ENCODE data around the gene CCDC74A. TPM values are rescaled to one million over a fixed set of nuclear protein-coding genes. Genes with fewer than 3 reads are reported as not detected.
A peak's percentile ranks its signal among the peaks of the same experiment; 100 is the strongest.
"Not testable (repeated sequence)": the region's sequence is repeated elsewhere in the genome, so short reads cannot be mapped to it uniquely, and the experiment has no call there.

Gene CCDC74A
- total and polyA plus RNA-seq, 12 donors = 0.32 to 1.9 (median 1.1) TPM

DNA sequence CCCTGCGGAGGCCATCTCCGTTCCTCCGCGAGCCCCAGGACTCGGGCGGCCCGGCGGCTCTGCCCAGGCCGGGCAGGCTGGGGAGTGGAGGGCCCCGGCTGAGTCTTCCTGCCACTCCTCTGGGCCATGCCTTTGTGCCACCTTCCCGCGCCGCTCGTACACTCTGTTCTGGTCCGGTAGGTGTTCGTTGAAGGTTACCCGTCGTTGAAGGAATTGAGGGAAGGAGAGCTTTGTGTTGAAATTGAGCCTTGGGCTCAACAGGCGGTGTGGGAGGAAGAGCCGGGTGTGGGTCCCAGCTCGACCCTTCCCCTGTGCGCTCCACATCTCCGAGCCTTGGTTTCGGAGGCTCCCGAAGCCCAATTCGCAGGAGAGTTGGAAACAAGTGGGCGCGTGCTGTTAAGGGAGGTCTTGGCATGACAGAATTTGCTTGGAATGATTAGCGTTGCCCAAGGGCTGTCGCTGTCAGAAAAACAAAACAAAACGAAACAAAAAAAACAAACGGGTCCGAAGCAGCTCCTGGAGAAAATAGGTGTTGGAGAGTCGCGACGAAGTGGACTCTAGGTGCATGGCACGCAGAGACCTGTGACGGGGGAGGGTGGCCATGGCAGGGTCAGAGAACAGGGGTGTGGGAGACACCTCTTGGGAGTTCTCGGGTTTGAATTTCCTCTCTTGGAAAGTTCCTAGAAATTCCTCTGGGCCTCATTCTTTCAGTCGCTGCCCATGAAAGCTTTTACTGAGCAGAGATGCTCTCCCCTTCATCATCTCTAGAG lies 34.3 kb upstream of the CCDC74A start:
- H3K4me1 ChIP-seq = peaks cover 3 to 62% (median 40%) of the 10 kb centered on the region in 9 donors
- 0 to 1% methylated on average over 40 of the region's 40 CpGs for WGBS, 2 donors
- peak overlapping the region; percentile 76 to 99 (median 90) for H3K4me3 ChIP-seq
- H3K27me3 ChIP-seq = no peaks in the 10 kb centered on the region
- peaks cover 0 to 17% (median 0%) of the 10 kb centered on the region in 9 donors for H3K36me3 ChIP-seq
- DNase-seq = no peak
- peak in 4 of 8 donors; percentile 7 to 32 (median 14) for ATAC-seq
- H3K9me3 ChIP-seq = no peaks in the 10 kb centered on the region
- H3K27ac ChIP-seq = peak overlapping the region; percentile 83 to 94 (median 90)
- TF ChIP-seq, protein P1, sequence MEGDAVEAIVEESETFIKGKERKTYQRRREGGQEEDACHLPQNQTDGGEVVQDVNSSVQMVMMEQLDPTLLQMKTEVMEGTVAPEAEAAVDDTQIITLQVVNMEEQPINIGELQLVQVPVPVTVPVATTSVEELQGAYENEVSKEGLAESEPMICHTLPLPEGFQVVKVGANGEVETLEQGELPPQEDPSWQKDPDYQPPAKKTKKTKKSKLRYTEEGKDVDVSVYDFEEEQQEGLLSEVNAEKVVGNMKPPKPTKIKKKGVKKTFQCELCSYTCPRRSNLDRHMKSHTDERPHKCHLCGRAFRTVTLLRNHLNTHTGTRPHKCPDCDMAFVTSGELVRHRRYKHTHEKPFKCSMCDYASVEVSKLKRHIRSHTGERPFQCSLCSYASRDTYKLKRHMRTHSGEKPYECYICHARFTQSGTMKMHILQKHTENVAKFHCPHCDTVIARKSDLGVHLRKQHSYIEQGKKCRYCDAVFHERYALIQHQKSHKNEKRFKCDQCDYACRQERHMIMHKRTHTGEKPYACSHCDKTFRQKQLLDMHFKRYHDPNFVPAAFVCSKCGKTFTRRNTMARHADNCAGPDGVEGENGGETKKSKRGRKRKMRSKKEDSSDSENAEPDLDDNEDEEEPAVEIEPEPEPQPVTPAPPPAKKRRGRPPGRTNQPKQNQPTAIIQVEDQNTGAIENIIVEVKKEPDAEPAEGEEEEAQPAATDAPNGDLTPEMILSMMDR (IDR thresholded peaks at IDR 0.05) = no peak
- intact Hi-C loops (cut with DNase I) = loop anchor here in 2 of 10 donors (10.0 kb wide), 2 partner anchors 79 to 181 kb away; no protein-coding TSS in a partner anchor

DNA sequence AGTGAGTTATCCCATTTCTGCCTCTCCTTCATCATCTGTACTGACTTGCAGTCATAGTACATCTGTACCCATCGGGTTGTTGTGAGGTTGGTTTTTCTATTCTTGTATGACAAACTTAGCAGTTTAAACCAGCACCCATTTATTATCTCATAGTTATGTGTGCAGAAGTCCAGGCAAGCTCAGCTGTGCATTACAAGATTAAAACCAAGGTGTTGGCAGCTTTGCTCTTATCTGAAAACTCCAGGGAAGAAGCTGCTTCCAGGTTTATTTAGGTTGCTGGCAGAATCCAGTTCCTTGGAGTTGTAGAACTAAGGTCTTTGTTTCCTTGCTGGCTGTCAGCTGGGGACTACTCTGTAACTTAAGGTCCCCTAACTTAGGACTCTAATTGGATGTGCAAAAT lies 32.2 kb upstream of the CCDC74A start:
- Histone ChIP-seq H3K36me3 (peaks cover 0 to 37% (median 6%) of the 10 kb centered on the region in 9 donors), H3K4me1 (peaks cover 3 to 61% (median 35%) of the 10 kb centered on the region in 9 donors)
- intact Hi-C loops (cut with DNase I) = loop anchor here in 2 of 10 donors (10.0 kb wide), 2 partner anchors 81 to 179 kb away; no protein-coding TSS in a partner anchor
- not testable (repeated sequence) for H3K27ac ChIP-seq, H3K9me3 ChIP-seq, DNase-seq, ATAC-seq, H3K4me3 ChIP-seq, H3K27me3 ChIP-seq
- WGBS, 2 donors = 78 to 90% methylated on average over 1 of the region's 1 CpG

DNA sequence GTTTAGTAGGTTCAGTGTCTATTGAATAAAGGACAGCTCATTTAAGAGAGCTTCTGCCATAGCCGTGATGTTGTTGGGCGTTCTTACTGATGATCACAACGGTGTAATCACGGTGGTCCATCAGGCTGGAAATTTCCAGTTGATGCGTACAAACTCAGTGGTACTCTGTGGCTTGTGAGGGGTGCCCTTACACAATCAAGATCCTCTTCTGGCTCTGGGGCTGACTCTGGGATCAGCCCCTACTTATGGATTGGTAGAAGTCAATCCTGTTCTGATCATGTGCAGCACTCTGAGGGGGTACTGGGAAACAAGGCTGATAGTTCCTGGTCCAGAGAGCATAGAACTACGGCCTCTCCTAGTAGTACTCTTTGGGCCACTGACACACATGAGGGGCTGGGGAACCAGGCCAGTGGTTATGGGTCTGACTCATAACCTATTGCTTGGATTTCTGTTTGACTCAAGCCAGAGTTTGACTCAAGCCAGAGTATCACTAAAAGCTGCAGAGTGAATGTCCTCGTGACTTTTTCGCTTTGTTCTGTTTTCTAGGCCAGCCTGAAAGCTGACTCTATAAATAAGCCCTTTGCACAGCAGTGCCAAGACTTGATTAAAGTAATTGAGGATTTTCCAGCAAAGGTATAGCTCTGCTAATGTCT lies 29.2 kb upstream of the CCDC74A start:
- H3K4me1 ChIP-seq = peaks cover 3 to 51% (median 27%) of the 10 kb centered on the region in 9 donors
- H3K27me3 ChIP-seq, H3K4me3 ChIP-seq, H3K9me3 ChIP-seq: not testable (repeated sequence)
- 47 to 69% methylated on average over 8 of the region's 8 CpGs for WGBS, 2 donors
- H3K27ac ChIP-seq = peak overlapping the region in 8 of 10 donors; percentile 28 to 69 (median 61)
- peaks cover 0 to 66% (median 24%) of the 10 kb centered on the region in 9 donors for H3K36me3 ChIP-seq
- DNase-seq = peak in 1 of 2 donors; percentile 34
- intact Hi-C loops (cut with DNase I) = loop anchor here in 2 of 10 donors (10.0 kb wide), 2 partner anchors 84 to 176 kb away; no protein-coding TSS in a partner anchor
- peak; percentile 53 to 93 (median 86) for ATAC-seq

DNA sequence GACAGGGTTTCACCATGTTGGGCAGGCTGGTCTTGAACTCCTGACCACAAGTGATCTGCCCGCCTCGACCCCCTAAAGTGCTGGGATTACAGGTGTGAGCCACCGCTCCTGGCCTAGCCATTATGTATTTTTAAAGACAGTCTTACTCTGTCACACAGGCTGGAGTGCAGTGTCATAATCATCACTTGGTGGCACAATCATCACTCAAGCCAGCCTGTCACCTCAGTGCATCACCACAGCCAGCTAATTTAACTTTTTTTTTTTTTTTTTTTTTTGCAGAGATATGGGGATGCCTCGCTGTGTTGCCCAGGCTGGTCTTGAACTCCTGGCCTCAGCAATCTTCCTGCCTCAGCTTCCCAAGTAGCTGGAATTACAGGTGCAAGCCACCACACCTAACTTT lies 24.1 kb upstream of the CCDC74A start:
- 97 to 99% methylated on average over 4 of the region's 4 CpGs for WGBS, 2 donors
- H3K4me3 ChIP-seq; H3K9me3 ChIP-seq; DNase-seq; intact Hi-C loops (cut with DNase I); H3K27ac ChIP-seq; ATAC-seq; H3K4me1 ChIP-seq; H3K27me3 ChIP-seq: not testable (repeated sequence)
- peaks cover 0 to 100% (median 56%) of the 10 kb centered on the region in 9 donors for H3K36me3 ChIP-seq

DNA sequence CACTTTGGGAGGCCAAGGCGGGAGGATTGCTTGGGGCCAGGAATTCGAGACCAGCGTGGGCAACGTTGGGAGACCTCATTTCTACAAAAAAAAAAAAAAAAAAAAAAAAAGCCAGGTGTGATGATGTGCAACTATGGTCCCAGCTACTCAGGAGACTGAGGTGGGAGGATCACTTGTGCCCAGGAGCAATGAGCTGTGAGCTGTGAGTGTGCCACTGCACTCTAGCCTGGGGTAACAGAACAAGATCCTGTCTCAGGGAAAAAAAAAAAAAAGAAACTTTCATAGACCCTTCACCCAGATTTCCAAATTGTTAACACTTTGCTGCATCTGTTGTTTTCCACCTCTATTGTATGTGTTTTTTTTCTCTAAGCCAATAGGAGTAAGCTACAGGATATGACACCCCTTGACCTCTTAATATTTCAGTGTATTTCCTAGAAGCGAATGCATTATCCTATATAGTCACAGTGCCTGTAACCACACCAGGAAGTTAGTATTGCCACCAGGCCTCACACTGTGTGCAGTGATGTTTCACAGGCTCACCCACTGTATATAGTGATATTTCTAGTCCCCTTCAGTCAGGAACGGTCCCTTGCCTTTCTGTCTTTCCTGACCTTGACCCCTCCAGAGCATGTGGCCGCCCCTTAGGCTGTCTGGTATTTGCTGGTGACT lies 23.5 kb upstream of the CCDC74A start:
- 91 to 92% methylated on average over 7 of the region's 7 CpGs for WGBS, 2 donors
- H3K4me1 ChIP-seq = not testable (repeated sequence)

DNA sequence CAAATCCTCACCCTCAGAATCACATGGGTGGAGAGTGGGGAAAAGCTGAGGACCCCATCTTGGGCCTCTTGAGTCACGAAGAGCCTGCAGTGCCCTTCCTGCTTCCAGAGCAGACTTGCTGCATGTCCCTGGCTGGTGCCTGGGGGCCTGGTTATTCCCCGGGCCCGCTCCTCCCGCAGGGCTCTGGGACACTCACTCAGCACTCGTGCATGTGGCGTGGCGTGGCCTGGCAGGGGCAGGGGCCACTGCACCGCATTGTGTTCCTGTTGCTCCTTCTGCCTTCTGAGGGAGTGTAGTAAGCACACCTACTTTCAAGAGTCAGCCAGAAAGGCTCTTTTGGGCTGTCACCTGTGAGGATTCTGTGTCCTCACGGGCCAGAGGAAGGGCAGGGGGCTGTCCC lies 18.1 kb upstream of the CCDC74A start:
- Histone ChIP-seq H3K4me3 (no peak overlapping the region), H3K27me3 (no peaks in the 10 kb centered on the region), H3K4me1 (no peaks in the 10 kb centered on the region), H3K27ac (no peak overlapping the region), H3K36me3 (peaks cover 0 to 90% (median 38%) of the 10 kb centered on the region in 9 donors), H3K9me3 (no peaks in the 10 kb centered on the region)
- intact Hi-C loops (cut with DNase I) = loop anchor here in 3 of 10 donors (10.0 kb wide), 1 partner anchor 95 kb away; no protein-coding TSS in a partner anchor
- TF ChIP-seq, protein P1 (IDR thresholded peaks at IDR 0.05) = no peak
- WGBS, 2 donors = 75 to 86% methylated on average over 9 of the region's 9 CpGs
- ATAC-seq (no peak), DNase-seq (no peak)

More for the DNA sequence above, 23.5 kb upstream of the CCDC74A start:
- H3K27me3 ChIP-seq; DNase-seq; H3K4me3 ChIP-seq; H3K27ac ChIP-seq; H3K9me3 ChIP-seq; ATAC-seq; intact Hi-C loops (cut with DNase I): not testable (repeated sequence)
- peaks cover 0 to 100% (median 60%) of the 10 kb centered on the region in 9 donors for H3K36me3 ChIP-seq

Measured in heart right ventricle (tissue), 16 donors.